DND-41 (cell line): ENCODE results near the gene BBS10.

Source experiments
- CTCF ChIP-seq: IDR thresholded peaks from 2 replicates; pipeline ENCODE4 v1.5.1; 2012; ENCODE audit warnings: borderline replicate concordance, low read length, moderate library complexity, mild to moderate bottlenecking; ENCODE audit not compliant: poor library complexity, severe bottlenecking; ENCODE audit errors: extremely low read depth
- EZH2 ChIP-seq: IDR thresholded peaks from 3 replicates; pipeline ENCODE4 v1.6.1; 2012; ENCODE audit warnings: borderline replicate concordance, low read depth, mild to moderate bottlenecking, moderate library complexity, low read length, inconsistent platforms; ENCODE audit not compliant: severe bottlenecking

DNA sequence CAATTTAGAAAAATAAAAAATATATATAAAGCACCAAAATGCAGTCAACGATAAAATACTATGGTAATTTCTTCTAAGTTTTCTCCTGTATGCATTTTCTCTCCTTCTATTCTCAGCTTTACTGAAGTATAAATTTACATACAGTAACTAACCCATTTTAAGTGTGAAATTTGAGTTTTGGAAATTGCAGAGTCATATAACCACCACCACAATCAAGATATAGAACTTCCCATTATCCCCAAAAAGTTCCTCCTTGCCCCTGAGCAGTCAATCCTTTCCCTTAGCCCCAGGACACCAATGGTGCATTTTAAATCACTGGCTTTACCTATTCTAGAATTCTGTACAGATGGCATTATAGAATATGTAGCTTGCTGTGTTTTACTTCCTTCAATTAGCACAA, 31.0 kb upstream of the BBS10 start:
- TF ChIP-seq EZH2 (no peak), CTCF (no peak)
